ENCODE results near the gene RAD51D.

GRCh38 chr17:35127751-35128514 lies 8.3 kb upstream of the RAD51D start:
- TF ChIP-seq, protein P1, sequence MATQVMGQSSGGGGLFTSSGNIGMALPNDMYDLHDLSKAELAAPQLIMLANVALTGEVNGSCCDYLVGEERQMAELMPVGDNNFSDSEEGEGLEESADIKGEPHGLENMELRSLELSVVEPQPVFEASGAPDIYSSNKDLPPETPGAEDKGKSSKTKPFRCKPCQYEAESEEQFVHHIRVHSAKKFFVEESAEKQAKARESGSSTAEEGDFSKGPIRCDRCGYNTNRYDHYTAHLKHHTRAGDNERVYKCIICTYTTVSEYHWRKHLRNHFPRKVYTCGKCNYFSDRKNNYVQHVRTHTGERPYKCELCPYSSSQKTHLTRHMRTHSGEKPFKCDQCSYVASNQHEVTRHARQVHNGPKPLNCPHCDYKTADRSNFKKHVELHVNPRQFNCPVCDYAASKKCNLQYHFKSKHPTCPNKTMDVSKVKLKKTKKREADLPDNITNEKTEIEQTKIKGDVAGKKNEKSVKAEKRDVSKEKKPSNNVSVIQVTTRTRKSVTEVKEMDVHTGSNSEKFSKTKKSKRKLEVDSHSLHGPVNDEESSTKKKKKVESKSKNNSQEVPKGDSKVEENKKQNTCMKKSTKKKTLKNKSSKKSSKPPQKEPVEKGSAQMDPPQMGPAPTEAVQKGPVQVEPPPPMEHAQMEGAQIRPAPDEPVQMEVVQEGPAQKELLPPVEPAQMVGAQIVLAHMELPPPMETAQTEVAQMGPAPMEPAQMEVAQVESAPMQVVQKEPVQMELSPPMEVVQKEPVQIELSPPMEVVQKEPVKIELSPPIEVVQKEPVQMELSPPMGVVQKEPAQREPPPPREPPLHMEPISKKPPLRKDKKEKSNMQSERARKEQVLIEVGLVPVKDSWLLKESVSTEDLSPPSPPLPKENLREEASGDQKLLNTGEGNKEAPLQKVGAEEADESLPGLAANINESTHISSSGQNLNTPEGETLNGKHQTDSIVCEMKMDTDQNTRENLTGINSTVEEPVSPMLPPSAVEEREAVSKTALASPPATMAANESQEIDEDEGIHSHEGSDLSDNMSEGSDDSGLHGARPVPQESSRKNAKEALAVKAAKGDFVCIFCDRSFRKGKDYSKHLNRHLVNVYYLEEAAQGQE (tag by site-specific recombination; IDR thresholded peaks at IDR 0.05) = no peak
- TF ChIP-seq ZNF843 (tag by site-specific recombination; IDR thresholded peaks at IDR 0.05) (no peak), ZNF571 (tag by site-specific recombination; IDR thresholded peaks at IDR 0.05) (no peak), ZNF19 (tag by site-specific recombination; IDR thresholded peaks at IDR 0.05; ENCODE audit: low read depth) (no peak), ZNF747 (tag by site-specific recombination; IDR thresholded peaks at IDR 0.05) (no peak), ZNF335 (tag by site-specific recombination; conservative IDR thresholded peaks at IDR 0.05) (no peak), ZXDB (tag by site-specific recombination; IDR thresholded peaks at IDR 0.05) (no peak), ZNF24 (tag by site-specific recombination; IDR thresholded peaks at IDR 0.05) (no peak)
- TF ChIP-seq, protein P2, sequence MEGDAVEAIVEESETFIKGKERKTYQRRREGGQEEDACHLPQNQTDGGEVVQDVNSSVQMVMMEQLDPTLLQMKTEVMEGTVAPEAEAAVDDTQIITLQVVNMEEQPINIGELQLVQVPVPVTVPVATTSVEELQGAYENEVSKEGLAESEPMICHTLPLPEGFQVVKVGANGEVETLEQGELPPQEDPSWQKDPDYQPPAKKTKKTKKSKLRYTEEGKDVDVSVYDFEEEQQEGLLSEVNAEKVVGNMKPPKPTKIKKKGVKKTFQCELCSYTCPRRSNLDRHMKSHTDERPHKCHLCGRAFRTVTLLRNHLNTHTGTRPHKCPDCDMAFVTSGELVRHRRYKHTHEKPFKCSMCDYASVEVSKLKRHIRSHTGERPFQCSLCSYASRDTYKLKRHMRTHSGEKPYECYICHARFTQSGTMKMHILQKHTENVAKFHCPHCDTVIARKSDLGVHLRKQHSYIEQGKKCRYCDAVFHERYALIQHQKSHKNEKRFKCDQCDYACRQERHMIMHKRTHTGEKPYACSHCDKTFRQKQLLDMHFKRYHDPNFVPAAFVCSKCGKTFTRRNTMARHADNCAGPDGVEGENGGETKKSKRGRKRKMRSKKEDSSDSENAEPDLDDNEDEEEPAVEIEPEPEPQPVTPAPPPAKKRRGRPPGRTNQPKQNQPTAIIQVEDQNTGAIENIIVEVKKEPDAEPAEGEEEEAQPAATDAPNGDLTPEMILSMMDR (tag by site-specific recombination; IDR thresholded peaks at IDR 0.05) = no peak
